Measurements from ENCODE around the gene BCR.
"Not testable (repeated sequence)": the region's sequence is repeated elsewhere in the genome, so short reads cannot be mapped to it uniquely, and the experiment has no call there.

Gene BCR

GRCh38 chr22:23363683-23364082 is 183.4 kb downstream of the BCR start:
- DNase-seq (ENCODE audit: low read depth), result no peak
- in situ Hi-C loops (cut with HindIII; ENCODE audit: low sequenced_read_pairs), result no loop called here
- no peak for TF ChIP-seq CTCF (IDR thresholded peaks at IDR 0.05; ENCODE audit: low read depth, low read length, missing control alignments)
- no peak overlapping the region for H3K4me3 ChIP-seq (ENCODE audit: low read depth, low read length)

- no peak overlapping the region for H3K4me3 ChIP-seq (ENCODE audit: low read depth, low read length)
- TF ChIP-seq CTCF (IDR thresholded peaks at IDR 0.05; ENCODE audit: low read depth, low read length, missing control alignments), result no peak
- in situ Hi-C loops (cut with HindIII; ENCODE audit: low sequenced_read_pairs), result no loop called here
- no peak for DNase-seq (ENCODE audit: low read depth)
Observed at GRCh38 chr22:23364389-23364788, 184.1 kb downstream of the BCR start.

GRCh38 chr22:23365524-23365923 is 185.2 kb downstream of the BCR start:
- in situ Hi-C loops (cut with HindIII; ENCODE audit: low sequenced_read_pairs), result no loop called here
- H3K4me3 ChIP-seq (ENCODE audit: low read depth, low read length), result no peak overlapping the region
- TF ChIP-seq CTCF (IDR thresholded peaks at IDR 0.05; ENCODE audit: low read depth, low read length, missing control alignments), result no peak
- DNase-seq (ENCODE audit: low read depth), result no peak

- no peak for DNase-seq (ENCODE audit: low read depth)
- no peak overlapping the region for H3K4me3 ChIP-seq (ENCODE audit: low read depth, low read length)
- TF ChIP-seq CTCF (IDR thresholded peaks at IDR 0.05; ENCODE audit: low read depth, low read length, missing control alignments), result no peak
- in situ Hi-C loops (cut with HindIII; ENCODE audit: low sequenced_read_pairs), result no loop called here
Observed at GRCh38 chr22:23365961-23366360, 185.7 kb downstream of the BCR start.

- DNase-seq (ENCODE audit: low read depth); in situ Hi-C loops (cut with HindIII; ENCODE audit: low sequenced_read_pairs): not testable (repeated sequence)
Observed at GRCh38 chr22:23367196-23367595, 186.9 kb downstream of the BCR start.

More at GRCh38 chr22:23367196-23367595, 186.9 kb downstream of the BCR start:
- H3K4me3 ChIP-seq (ENCODE audit: low read depth, low read length), result not testable (repeated sequence)

Data from astrocyte of the cerebellum (primary cell).